Cardiac atrium fibroblast (primary cell): ENCODE results near the gene SPIN2A. TPM values are rescaled to one million over a fixed set of nuclear protein-coding genes. Genes with fewer than 3 reads are reported as not detected.

Experiments
- total RNA-seq: library from RNA; depleted of rRNA; stranded (reverse); fragments of >200 nt; gene quantifications from 2 replicates; pipeline ENCODE4 v1.2.3, GENCODE V29; 2015

The SPIN2A gene
- 0.18 TPM in 1 of 2 replicates, not detected in the other for total RNA-seq

GRCh38 chrX:57137073-57137472, at the start of gene SPIN2A:
Gene SPIN2A (minus strand): TSS chrX:57137397. CDS start chrX:57136597, 800 bp downstream.

GRCh38 chrX:57121162-57121755, 15.9 kb downstream of the SPIN2A start, which contains the start of gene SPIN2B:
Gene SPIN2B (minus strand): TSS chrX:57121548.

Other genes with a start within 250 kb of the SPIN2A start
- gene SPIN3, start 141.9 kb downstream of the SPIN2A start, total RNA-seq: 4.2 and 5.2 TPM in 2 replicates
- 2.7 and 3.7 TPM in 2 replicates for gene SPIN2B, start 15.8 kb downstream of the SPIN2A start, total RNA-seq
- under 0.01 TPM in 1 of 2 replicates, not detected in the other for gene FAAH2, start 149.3 kb upstream of the SPIN2A start, total RNA-seq